Stromal cell of bone marrow (primary cell): ENCODE measurements around the gene PDE4D.
A peak's percentile ranks its signal among the peaks of the same experiment; 100 is the strongest.

Source experiments
- DNase-seq: peaks from one replicate; pipeline ENCODE4 v3.0.0-alpha.2; 2012; ENCODE audit warnings: low read depth

The PDE4D gene

DNA sequence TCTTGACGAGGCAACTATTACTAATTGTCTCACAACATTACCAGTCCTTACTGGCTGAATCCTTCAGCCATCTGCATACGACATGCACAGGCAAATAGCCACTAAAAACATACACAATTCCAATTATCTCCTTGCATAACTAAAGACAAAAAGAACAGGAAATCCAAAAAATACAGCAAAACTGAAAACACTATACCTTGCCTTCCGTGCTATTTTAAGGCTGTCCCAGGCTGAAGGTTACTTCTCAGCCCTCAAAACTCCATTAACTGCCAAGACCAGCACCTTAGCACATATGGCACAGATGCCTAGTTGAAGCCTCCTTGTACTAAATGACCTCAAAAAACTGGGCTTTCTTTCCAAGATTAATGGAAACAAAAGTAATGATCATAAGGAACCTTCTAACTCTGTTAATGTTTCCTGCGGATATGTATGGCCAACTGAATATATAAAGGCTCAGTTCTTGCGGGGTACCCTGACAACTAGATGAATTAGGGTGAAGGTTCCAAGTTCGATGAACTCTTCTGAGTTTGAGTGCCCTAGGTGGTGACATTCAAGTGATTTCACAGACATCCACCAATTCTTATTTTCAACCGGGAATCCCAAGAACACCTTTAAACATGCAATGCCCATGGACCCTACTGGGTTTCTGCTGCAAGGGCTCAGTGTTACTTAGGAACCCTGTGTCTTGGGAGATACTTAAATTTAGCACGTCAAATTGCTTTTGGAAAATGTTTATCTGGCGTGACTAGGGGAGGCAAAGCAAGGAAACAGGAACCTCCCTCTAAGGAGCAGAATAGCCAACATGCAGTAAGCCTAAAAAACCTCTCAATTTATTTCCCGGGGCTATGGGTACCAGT lies 855.4 kb downstream of the PDE4D start:
- DNase-seq: no peak

DNA sequence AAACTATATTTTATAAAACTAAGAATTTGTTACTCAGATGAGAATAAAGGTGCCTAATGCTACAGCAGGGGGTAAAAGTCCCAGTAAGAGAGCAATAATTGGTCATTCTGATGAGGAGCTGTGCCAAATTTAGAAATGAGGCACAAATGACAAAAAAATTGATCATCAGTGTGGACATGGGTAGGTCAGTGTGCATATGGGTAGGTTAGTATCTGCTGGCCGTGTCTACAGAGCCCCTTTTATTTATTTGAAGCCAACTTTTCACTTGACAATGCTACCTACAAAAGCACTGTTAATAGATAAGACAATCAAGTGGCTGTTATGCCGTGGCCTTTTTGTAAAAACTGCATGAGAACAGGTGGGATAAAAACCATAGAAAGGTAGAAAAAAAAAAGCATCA lies 856.1 kb downstream of the PDE4D start:
- DNase-seq: no peak

GRCh38 chr5:59037041-59037440 lies 856.5 kb downstream of the PDE4D start:
- DNase-seq: no peak

DNA sequence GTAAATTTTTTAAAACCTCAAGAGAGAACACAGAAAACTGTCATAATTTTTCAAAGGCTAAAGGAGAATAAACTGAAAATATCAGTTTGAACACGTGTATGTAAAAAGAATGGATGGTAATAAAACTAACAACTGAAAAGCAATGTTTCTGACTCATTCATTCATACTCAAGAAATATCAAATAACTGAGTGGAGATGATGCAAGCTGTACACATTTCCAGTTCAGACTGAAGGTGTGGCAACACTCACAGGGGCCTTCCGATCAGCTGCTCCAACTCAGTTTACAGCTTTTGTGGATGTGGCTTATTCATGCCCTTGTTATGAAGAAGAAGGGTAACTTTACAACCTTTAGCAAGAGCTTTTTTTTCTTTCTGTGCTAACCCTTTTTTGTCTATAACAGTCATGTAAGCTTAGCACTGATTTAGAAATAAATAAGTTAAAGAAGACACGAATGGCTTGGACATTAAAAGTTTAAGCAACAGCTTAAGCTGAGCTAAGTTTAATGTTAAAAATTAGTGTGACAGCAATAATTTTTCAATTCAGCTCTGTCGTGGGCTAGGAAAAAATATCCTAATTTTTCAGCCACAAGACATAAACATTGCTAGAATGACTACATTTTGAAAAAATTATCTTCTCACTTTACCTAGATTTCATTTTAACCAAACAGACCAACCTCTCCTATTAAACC lies 857.1 kb downstream of the PDE4D start:
- peak; percentile 91 for DNase-seq

GRCh38 chr5:59035681-59036080 lies 857.8 kb downstream of the PDE4D start:
- no peak for DNase-seq

DNA sequence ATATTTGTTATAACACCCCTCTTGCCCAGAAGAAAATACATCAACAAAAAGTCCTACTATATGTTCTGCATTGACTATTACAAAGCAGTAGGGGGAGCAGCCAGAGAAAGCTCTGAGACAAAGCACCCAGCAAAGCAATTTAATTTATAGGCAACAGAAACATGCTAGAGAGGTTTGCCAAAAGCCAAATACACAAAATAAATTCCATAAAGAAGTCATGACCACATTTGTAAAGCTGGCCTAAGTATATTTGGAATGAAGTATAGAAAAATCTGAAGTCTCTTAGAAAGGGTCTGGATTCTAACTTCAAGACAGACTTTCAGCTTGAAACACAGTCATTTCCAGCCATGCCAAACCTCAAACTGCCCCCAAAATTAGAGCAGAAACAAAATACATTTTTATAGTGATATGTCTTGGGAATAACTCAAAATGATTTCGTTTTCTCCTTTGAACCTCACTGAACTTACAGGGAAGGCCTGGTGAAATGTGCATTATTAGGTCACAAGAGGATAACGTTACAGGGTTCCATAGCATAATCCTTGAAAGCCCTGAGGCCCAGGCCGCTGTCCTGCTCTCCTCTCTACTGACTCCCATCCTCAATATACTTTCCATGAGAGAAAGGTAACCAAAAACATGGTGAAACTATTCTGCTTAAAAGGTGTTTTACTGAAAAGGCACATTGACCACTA lies 858.9 kb downstream of the PDE4D start:
- DNase-seq: no peak

DNA sequence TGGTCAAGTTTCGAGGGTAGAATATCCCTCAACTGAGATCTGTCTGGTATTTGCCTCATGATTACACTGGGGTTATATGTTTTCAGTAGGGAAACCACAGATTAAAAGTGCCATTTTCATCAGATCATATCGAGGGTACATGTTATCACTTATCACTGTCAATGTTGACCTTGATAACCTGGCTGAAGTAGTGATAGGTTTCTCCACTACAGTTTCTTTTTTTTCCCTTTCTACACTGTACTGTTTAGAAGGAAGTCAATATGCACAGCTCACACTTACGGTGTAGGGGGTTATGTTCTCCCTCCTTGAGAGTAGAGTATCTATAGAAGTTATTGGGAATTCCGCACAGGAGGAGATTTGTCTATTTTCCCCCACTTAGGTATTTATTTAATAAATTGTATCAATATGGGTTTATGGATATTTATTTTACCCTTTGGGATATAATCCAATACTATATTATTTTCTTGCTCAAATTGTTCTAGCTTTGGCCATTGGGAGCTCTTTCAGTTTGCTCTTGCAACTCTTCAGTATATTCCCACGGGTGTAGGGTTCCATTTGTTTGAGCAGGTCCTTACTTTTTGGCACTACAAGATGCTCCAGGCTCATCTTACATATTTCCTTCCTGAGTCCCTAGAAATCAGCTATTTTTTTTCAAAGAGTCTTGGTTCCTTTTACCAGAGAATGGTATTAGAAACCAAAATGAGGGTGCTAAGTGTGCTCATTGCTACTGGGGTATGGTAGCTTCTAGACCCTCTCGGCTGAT lies 866.2 kb downstream of the PDE4D start:
- DNase-seq: no peak

DNA sequence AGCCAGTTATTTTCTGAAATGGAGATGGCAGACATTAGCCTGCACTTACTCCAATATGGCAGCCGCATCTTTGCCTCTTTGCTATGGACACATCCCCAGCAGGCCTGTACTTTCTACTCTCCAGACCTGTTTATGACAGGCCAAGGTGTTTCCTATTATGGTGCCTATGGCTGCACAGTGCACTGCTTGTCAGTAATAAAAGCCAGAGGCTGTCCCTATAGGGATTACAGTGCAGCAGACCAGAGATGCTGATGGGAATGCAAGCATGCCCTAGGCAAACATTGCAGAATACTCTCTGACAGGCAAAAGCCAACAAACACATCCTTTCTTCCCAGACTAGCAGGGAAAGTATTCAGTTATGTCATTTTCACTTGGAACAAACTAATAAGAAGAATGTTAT lies 867.8 kb downstream of the PDE4D start:
- DNase-seq: no peak

DNA sequence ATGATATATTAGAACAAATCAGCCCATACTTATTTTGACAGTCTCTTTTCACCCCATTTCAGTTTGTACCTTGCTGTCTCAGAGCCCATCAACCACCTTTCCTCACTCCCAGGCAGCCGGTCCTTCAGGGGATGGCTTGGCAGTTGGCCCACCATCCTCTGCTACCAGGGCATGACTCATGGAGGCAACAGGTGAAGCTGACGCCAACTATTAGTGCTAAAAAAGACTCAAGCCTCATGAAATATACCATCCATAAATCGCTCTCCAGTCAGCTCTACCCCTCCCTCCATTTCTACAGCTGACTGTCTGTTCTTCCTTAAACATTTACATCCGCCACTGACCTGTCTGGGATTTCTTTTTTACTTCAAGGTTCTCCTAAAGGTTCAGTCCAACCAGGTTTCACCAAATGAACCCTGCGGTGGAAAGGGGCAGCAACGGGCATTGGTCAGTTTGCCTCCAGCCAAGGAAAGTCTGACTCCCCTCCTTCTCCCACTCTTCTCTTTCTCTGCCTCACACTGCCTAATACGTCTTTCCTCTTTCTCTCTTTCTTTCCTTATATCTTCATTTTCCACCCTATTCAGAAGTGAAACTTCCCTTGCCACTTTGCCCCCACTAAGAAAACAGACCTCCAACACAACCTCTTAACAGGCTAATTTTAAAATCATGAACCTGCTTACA lies 871.5 kb downstream of the PDE4D start:
- no peak for DNase-seq

- DNase-seq: no peak
Observed at GRCh38 chr5:59021286-59021673, 872.2 kb downstream of the PDE4D start.

DNA sequence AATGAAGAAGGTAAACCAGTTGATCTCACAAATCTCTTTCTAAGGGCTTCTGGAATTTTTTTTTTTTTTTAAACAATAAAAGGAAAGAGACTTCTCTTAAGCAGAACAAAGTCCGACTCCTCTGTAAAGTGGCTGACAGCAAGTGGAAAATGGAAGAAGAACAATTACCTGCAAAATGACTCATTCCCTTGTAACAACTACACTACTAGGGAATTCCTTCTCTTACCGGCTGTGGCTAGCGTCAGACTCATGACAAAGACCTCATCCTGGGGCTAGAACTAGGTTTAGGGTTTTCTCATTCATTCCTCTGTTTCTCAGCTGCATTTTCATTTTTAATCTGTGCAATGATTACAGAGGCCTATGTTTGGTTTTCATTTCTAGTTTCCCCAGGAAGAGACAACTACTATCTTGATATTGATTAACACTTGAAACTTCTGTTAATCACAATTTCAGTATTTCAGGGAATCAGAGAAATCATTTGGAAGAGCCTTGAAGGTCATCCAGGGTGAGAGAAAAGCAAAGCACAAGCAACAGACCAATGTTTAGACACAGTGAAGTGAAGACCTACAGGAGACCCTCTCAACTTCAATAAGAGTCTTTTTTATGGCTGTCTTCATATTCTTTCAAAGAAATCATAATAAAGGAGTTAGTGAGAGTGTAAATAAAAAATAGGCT lies 872.8 kb downstream of the PDE4D start:
- no peak for DNase-seq

DNA sequence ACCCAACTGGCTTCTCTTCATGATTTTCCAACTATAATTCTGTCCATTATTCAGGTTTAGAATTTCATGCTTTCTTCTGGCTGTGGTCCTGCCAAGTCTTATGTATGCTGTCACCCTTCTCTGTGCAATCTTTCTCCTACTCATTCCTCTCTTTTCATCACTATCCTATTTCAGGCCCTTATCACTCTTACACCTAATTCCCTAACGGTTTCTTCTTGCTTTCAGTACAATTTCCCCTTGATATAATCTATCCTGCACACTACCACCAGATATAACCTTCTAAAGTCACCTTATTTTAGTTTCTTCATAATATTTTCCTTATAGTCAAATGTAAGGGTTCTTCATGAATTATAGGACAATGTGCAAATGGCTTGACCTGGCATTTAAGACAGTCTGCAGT lies 874.4 kb downstream of the PDE4D start:
- DNase-seq: no peak

GRCh38 chr5:59016925-59017324 lies 876.6 kb downstream of the PDE4D start:
- DNase-seq: no peak

DNA sequence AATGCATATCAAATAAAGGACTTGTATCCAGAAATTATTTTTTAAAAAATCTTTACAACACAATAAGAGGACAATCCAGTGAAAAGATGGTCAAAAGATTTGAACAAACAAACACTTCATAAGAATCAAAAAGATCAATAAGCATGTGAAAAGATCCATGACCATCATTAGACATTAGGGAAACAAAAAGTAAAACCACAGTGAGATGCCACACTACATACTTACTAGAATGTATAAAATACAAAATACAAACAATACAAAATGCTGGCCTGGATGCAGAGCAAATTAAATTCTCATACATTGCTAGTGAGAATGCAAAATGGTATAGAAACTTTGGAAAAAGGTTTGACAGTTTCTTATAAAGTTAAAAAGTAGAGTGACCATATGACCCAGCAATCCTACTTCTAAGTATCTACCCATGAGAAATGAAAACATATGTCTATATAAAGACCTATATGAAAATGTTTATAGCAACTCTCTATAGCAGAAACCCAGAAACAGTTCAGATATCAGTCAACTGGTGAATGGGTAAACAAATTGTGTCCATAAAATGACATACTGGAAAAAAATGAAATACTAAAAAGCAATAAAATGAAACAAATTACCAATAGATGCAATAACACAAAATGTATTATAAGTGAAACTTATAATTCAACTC lies 884.6 kb downstream of the PDE4D start:
- no peak for DNase-seq

DNA sequence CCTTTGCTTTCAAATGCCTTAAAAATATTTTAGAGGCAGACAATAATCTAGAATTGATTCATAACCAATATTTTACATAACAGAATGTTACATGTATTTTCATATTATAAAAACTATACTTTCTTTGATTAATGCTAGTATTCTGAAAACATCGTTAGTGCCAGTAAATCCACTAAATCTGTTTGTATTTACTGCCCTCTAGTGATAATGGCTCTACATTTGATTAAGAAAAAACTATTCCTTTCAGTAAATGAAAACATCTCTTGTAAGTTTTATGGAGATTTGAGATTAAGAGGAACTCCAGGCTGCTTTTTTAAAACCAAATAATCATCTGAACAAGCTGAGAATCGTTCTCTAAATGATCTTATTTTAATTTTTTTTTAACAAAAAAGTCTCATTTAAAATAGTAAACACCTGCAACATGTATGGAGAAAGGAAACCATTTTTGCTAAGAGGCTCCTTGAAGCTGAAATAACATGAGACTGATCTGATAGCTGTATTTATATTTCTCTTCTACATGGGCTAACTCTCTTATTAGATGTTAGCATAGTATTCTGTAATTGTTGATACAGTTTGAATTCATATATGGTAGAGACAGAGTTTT lies 886.0 kb downstream of the PDE4D start:
- DNase-seq: peak; percentile 29

GRCh38 chr5:59005934-59006701 lies 887.4 kb downstream of the PDE4D start:
- no peak for DNase-seq

DNA sequence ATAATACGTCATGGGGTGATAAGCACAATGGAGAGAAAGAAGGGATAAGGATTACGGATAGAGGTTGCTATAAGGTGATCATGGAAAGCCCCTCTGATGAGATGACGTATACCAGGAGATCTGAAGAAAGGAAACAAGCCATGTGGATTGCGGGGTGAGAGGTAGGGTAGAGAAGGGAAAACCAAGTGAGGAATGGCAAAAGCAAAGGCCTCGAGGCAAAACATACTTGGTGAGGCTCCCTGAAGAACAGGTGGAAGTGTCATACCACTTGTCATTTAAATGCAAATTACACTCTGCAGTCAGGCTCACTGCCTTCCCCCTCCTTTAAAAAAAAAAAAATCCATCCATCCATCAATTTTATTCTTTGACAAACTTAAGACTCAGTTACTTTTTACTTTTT lies 889.9 kb downstream of the PDE4D start:
- DNase-seq: no peak

- DNase-seq: no peak
Observed at GRCh38 chr5:59003124-59003523, 890.4 kb downstream of the PDE4D start.

- DNase-seq: no peak
Observed at GRCh38 chr5:59002162-59002825, 891.2 kb downstream of the PDE4D start.
